Heart left ventricle (tissue), 16 donors: Measurements from ENCODE around the gene SLC6A2. TPM values are rescaled to one million over a fixed set of nuclear protein-coding genes. Genes with fewer than 3 reads are reported as not detected.

ENCODE experiments used
- ATAC-seq, 4 donors: fragments of 200-7000 bp; cut with Tn5 transposase; one replicate each; pipeline ENCODE4 v1.9.1; 2020 to 2022; ENCODE audit warnings: moderate library complexity in 4 of 4, mild to moderate bottlenecking in 3 of 4, moderate number of reproducible peaks in 1 of 4
- DNase-seq, 5 donors: peaks; one replicate each; pipeline ENCODE4 v3.0.0-alpha.2; 2020
- H3K27ac ChIP-seq, 12 donors: fragments of 200-600 bp; sonication (generic) in 4 of 12; one replicate each; pipeline versions ENCODE4 v1.5.0 to v1.8.0; 2016 to 2022; ENCODE audit warnings: mild to moderate bottlenecking in 2 of 12
- H3K27me3 ChIP-seq, 9 donors: fragments of 200-600 bp; sonication (generic) in 2 of 9; one replicate each; pipeline versions ENCODE4 v1.5.1 to v1.8.0; 2016 to 2022; ENCODE audit warnings: mild to moderate bottlenecking in 3 of 9
- H3K36me3 ChIP-seq, 9 donors: fragments of 200-600 bp; sonication (generic) in 2 of 9; one replicate each; pipeline versions ENCODE4 v1.5.0 to v1.8.0; 2018 to 2022; ENCODE audit warnings: mild to moderate bottlenecking in 2 of 9
- H3K4me1 ChIP-seq, 12 donors: fragments of 200-600 bp; sonication (generic) in 4 of 12; one replicate each; pipeline versions ENCODE4 v1.5.0 to v1.8.0; 2016 to 2022; ENCODE audit warnings: mild to moderate bottlenecking in 3 of 12
- H3K4me3 ChIP-seq, 12 donors: fragments of 200-600 bp; sonication (generic) in 4 of 12; one replicate each; pipeline versions ENCODE4 v1.5.0 to v1.8.0; 2017 to 2022; ENCODE audit warnings: mild to moderate bottlenecking in 9 of 12, moderate library complexity in 4 of 12
- H3K9me3 ChIP-seq, 12 donors: fragments of 200-600 bp; sonication (generic) in 4 of 12; one replicate each; pipeline versions ENCODE4 v1.5.0 to v1.8.0; 2016 to 2022; ENCODE audit warnings: mild to moderate bottlenecking in 1 of 12
- POLR2A ChIP-seq, 2 donors: fragments of 450-650 bp; IDR thresholded peaks; one replicate each; pipeline ENCODE4 v1.6.1; 2017; ENCODE audit warnings: antibody characterized with exemption in 2 of 2, mild to moderate bottlenecking in 2 of 2, moderate library complexity in 2 of 2
- WGBS, 4 donors: extraction: QIAGEN DNeasy Blood & Tissue Kit in 2 of 4; methylation state at CpG; one replicate each; pipeline versions ENCODE4 v1.1.5 to v1.1.7; 2013 to 2018; 5-methylcytosine and 5-hydroxymethylcytosine counted together
- intact Hi-C, 10 donors: fragments of 100-400 bp; cut with DNase I; formaldehyde crosslinking; loops; one replicate each; pipeline versions ENCODE4 v1.11.1 to v1.14.2; 2022
- polyA plus RNA-seq, 2 donors: library from polyadenylated mRNA; stranded (reverse); fragments of 200-250 nt; gene quantifications; one replicate each; pipeline ENCODE4 v1.2.3, GENCODE V29; 2013
- total RNA-seq, 9 donors: library from RNA; depleted of rRNA in 2 of 9; stranded (reverse); fragments of >200 nt in 2 of 9; fragmentation: NEBNext Ultra II Directional in 3 of 9; extraction: Animal tissue kit (Norgen Biotek cat#: 25700) in 3 of 9; gene quantifications; one replicate each; pipeline versions ENCODE4 v1.1.0 to v1.2.4, GENCODE V29; 2016 to 2023
- TF ChIP-seq, protein P1 (sequence below), 12 donors: fragments of 200-600 bp; sonication (generic) in 4 of 12; IDR thresholded peaks; one replicate each; pipeline versions ENCODE4 v1.5.0 to v1.8.0; 2018 to 2022; ENCODE audit warnings: antibody characterized with exemption in 12 of 12, mild to moderate bottlenecking in 5 of 12
- donor health status: ischemic (EF 13 %, LVEDD 7.1; RV severe dilation, severe dysfunction).
- donor health status: healthy with polysubstance abuse.
- donor health status: DM: no; HTN: yes; CAD: no.
- donor health status: DM: no; HTN: no; CAD: no.
- donor health status: ischemic (EF 25% LVEDD 6.9; RV normal size, moderate dysfunction).
- donor health status: ischemic (EF 25% LVEDD 5.7; RV mildly dilated, moderate dysfunction).
- donor health status: healthy.
- donor health status: DM: yes; HTN: yes; CAD: no.
- donor health status: ischemic (EF 35%, LVEDD 5.7; RV mildly dilated, moderate dysfunction).
- donor health status: nonischemic (EF 11% LVEDD 7.7; RV severe dilation, severe dysfunction).
- donor health status: DM: yes; HTN: yes; CAD: no.
- donor health status: PGD.
- donor health status: ischemic (EF 29% LVEDD 5.4; RV normal size, mild dysfunction).
- donor health status: nonischemic (EF 23%, LVEDD 6.1; RV moderate dilation, normal function).

The SLC6A2 gene
- total and polyA plus RNA-seq, 11 donors: 0.18 TPM; not detected in 10

DNA sequence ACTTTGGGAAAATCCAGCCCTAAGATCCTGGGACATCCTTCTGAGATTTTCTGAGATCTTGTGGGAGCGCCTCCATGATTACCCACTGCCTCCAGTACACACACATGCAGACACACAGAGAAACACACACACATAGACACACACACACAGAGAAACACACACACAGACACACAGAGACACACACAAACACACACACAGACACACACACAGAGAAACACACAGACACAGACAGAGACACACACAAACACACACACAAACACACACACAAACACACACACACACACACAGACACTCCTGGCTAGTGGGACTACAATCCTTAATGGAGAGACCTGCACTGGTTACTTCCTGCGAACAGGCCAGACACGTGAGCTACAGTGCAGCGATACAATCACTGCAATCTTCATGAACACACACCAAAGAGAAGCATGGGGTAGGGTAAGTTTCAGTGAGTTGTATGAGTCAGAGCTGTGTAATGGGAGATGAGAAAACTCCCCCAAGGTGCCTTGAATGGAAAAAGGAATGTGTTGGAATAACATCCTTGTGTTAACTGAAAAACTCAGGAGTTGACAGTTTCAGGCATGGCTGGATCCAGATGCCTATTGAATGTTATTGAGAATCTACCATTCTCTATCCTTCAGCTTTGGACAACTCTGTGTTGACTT, 79.5 kb downstream of the SLC6A2 start:
- 84 to 87% (median 85%) methylated on average over 4 of the region's 4 CpGs for WGBS, 4 donors
- ATAC-seq (no peak), DNase-seq (no peak)
- no peaks in the 10 kb centered on the region for H3K9me3 ChIP-seq
- no peaks in the 10 kb centered on the region for H3K36me3 ChIP-seq
- intact Hi-C loops: loop anchor here in 1 of 10 donors (10.0 kb wide), 1 partner anchor 90 kb away; no protein-coding TSS in a partner anchor
- TF ChIP-seq, protein P1, sequence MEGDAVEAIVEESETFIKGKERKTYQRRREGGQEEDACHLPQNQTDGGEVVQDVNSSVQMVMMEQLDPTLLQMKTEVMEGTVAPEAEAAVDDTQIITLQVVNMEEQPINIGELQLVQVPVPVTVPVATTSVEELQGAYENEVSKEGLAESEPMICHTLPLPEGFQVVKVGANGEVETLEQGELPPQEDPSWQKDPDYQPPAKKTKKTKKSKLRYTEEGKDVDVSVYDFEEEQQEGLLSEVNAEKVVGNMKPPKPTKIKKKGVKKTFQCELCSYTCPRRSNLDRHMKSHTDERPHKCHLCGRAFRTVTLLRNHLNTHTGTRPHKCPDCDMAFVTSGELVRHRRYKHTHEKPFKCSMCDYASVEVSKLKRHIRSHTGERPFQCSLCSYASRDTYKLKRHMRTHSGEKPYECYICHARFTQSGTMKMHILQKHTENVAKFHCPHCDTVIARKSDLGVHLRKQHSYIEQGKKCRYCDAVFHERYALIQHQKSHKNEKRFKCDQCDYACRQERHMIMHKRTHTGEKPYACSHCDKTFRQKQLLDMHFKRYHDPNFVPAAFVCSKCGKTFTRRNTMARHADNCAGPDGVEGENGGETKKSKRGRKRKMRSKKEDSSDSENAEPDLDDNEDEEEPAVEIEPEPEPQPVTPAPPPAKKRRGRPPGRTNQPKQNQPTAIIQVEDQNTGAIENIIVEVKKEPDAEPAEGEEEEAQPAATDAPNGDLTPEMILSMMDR (IDR thresholded peaks at IDR 0.05): no peak
- TF ChIP-seq POLR2A (IDR thresholded peaks at IDR 0.05): no peak
- H3K4me1 ChIP-seq: no peaks in the 10 kb centered on the region
- no peak overlapping the region for H3K27ac ChIP-seq
- peaks cover 0 to 40% (median 14%) of the 10 kb centered on the region in 9 donors for H3K27me3 ChIP-seq
- H3K4me3 ChIP-seq: no peak overlapping the region

GRCh38 chr16:55736671-55737070, 80.9 kb downstream of the SLC6A2 start:
- 28 to 41% (median 38%) methylated on average over 4 of the region's 4 CpGs for WGBS, 4 donors
- H3K27me3 ChIP-seq: peaks cover 0 to 50% (median 17%) of the 10 kb centered on the region in 9 donors
- no peaks in the 10 kb centered on the region for H3K9me3 ChIP-seq
- H3K4me3 ChIP-seq: no peak overlapping the region
- ATAC-seq (no peak), DNase-seq (no peak)
- H3K4me1 ChIP-seq: no peaks in the 10 kb centered on the region
- no peak overlapping the region for H3K27ac ChIP-seq
- no peaks in the 10 kb centered on the region for H3K36me3 ChIP-seq
- intact Hi-C loops: loop anchor here in 1 of 10 donors (10.0 kb wide), 1 partner anchor 88 kb away; no protein-coding TSS in a partner anchor
- no peak for TF ChIP-seq POLR2A (IDR thresholded peaks at IDR 0.05)
- TF ChIP-seq, protein P1 (IDR thresholded peaks at IDR 0.05): no peak

- 38 to 69% (median 56%) methylated on average over 3 of the region's 3 CpGs for WGBS, 4 donors
- H3K4me3 ChIP-seq: no peak overlapping the region
- H3K9me3 ChIP-seq: no peaks in the 10 kb centered on the region
- no peaks in the 10 kb centered on the region for H3K4me1 ChIP-seq
- DNase-seq: no peak
- no peak overlapping the region for H3K27ac ChIP-seq
- TF ChIP-seq, protein P1 (IDR thresholded peaks at IDR 0.05): no peak
- TF ChIP-seq POLR2A (IDR thresholded peaks at IDR 0.05): no peak
- peaks cover 0 to 50% (median 17%) of the 10 kb centered on the region in 9 donors for H3K27me3 ChIP-seq
- H3K36me3 ChIP-seq: no peaks in the 10 kb centered on the region
- intact Hi-C loops: loop anchor here in 1 of 10 donors (10.0 kb wide), 1 partner anchor 87 kb away; no protein-coding TSS in a partner anchor
- no peak for ATAC-seq
Measured at GRCh38 chr16:55737318-55737717, 81.5 kb downstream of the SLC6A2 start.

GRCh38 chr16:55737966-55738365, 82.2 kb downstream of the SLC6A2 start:
- intact Hi-C loops: loop anchor here in 1 of 10 donors (10.0 kb wide), 1 partner anchor 87 kb away; no protein-coding TSS in a partner anchor
- H3K4me3 ChIP-seq: no peak overlapping the region
- no peak overlapping the region for H3K27ac ChIP-seq
- H3K9me3 ChIP-seq: no peaks in the 10 kb centered on the region
- peaks cover 0 to 56% (median 17%) of the 10 kb centered on the region in 9 donors for H3K27me3 ChIP-seq
- TF ChIP-seq, protein P1 (IDR thresholded peaks at IDR 0.05): no peak
- no peak for TF ChIP-seq POLR2A (IDR thresholded peaks at IDR 0.05)
- DNase-seq: no peak
- 76 to 86% (median 84%) methylated on average over 9 of the region's 9 CpGs for WGBS, 4 donors
- no peaks in the 10 kb centered on the region for H3K36me3 ChIP-seq
- H3K4me1 ChIP-seq: no peaks in the 10 kb centered on the region
- ATAC-seq: no peak
